ENCODE data around the gene DOK5. TPM values are rescaled to one million over a fixed set of nuclear protein-coding genes. Genes with fewer than 3 reads are reported as not detected.

The DOK5 gene
- total and polyA plus RNA-seq, 2 of the 4 experiments (the other 2 are of a cell fraction) = 2.8 to 3.9 TPM

DNA sequence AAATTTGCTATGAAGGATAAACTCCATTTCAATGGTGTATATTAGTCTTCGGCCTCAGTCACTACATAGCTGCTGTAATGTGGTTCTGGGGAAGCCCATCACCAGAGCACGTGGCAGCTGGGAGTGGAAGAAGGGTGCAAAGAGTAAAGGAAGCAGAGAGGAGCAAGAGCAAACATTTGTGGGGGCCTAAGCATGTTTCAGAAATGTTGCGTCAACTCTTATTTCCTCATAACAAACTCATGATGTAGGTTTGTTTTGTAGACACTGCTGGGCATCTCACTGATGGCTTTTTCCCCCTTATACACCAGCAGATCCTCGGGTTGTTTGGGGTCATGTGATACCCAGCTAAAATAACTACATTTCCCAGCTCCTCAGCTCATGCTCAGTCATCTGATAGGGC lies 37.3 kb downstream of the DOK5 start:
- no peak overlapping the region for H3K9ac ChIP-seq (ENCODE audit: low read depth, low read length)
- H3K4me3 ChIP-seq (ENCODE audit: insufficient read depth, low read depth, low read length) = no peak overlapping the region
- no peak overlapping the region for H3K18ac ChIP-seq (ENCODE audit: low read depth, low read length)
- intact Hi-C loops (cut with micrococcal nuclease) = no loop called here
- no peaks in the 10 kb centered on the region for H3K9me3 ChIP-seq (ENCODE audit: control insufficient read depth, insufficient read depth, low read length)
- no peaks in the 10 kb centered on the region for H3K79me1 ChIP-seq (ENCODE audit: low read depth in 1 of 2, low read length in 2 of 2)
- ChIA-PET CTCF (interaction anchor here (0.6 kb wide), 1 partner anchor 502 kb away, joined by 6 read pairs; no protein-coding TSS in a partner anchor), POLR2A (ENCODE audit: unreplicated experiment) (no interaction called here)
- H2AK9ac ChIP-seq (replicated peaks; ENCODE audit: low read depth, low read length, poor library complexity) = no peak overlapping the region
- ATAC-seq (ENCODE audit: low read depth) (no peak), DNase-seq (no peak)
- H3K56ac ChIP-seq (ENCODE audit: extremely low read depth, insufficient read depth, low read length) = no peak overlapping the region
- no peak overlapping the region for H4K8ac ChIP-seq (ENCODE audit: low read depth in 2 of 2, low read length in 2 of 2)
- H3K27me3 ChIP-seq (ENCODE audit: control insufficient read depth, insufficient read depth, low read length) = no peaks in the 10 kb centered on the region
- no peak overlapping the region for H4K91ac ChIP-seq (ENCODE audit: insufficient read depth, low read depth, low read length)
- dilution Hi-C loops (cut with HindIII; ENCODE audit: low sequenced_read_pairs, unreplicated experiment) = no loop called here
- in situ Hi-C loops (cut with MboI; ENCODE audit: low sequenced_read_pairs) = no loop called here
- no CpG with 5 or more reads among the region's 4 CpGs for WGBS, 2 experiments (ENCODE audit: extremely low coverage in 2 of 2, insufficient read length in 1 of 2)
- no peak overlapping the region for H3K4me2 ChIP-seq (ENCODE audit: low read depth, low read length)
- BruUV-seq (replicated peaks) = no TSS peak
- H3K9me1 ChIP-seq (ENCODE audit: insufficient read depth, low read length) = no peaks in the 10 kb centered on the region
- no peak for TF ChIP-seq POLR2A (IDR thresholded peaks at IDR 0.05; ENCODE audit: low read depth, low read length)
- no peak for TF ChIP-seq SMC3 (IDR thresholded peaks at IDR 0.05; ENCODE audit: low read depth, low read length)
- TF ChIP-seq NFE2L2 (IDR thresholded peaks at IDR 0.05; ENCODE audit: low read depth, low read length) = no peak
- no peak for TF ChIP-seq RCOR1 (IDR thresholded peaks at IDR 0.05; ENCODE audit: insufficient replicate concordance, low read length)
- TF ChIP-seq BHLHE40 (IDR thresholded peaks at IDR 0.05; ENCODE audit: low read depth, low read length) = no peak
- TF ChIP-seq CEBPB (IDR thresholded peaks at IDR 0.05; ENCODE audit: low read depth, low read length) = no peak
- no peak for TF ChIP-seq RAD21 (IDR thresholded peaks at IDR 0.05; ENCODE audit: low read length)
- TF ChIP-seq USF2 (IDR thresholded peaks at IDR 0.05; ENCODE audit: low read depth, low read length) = no peak
- no peak for TF ChIP-seq ELK1 (IDR thresholded peaks at IDR 0.05; ENCODE audit: borderline replicate concordance, low read depth, low read length)
- no peak for TF ChIP-seq MAZ (IDR thresholded peaks at IDR 0.05; ENCODE audit: borderline replicate concordance, low read depth, low read length)
- no peak for TF ChIP-seq FOS (IDR thresholded peaks at IDR 0.05; ENCODE audit: low read depth, low read length)
- TF ChIP-seq CHD1 (IDR thresholded peaks at IDR 0.05; ENCODE audit: low read depth, low read length) = no peak
- TF ChIP-seq RFX5 (IDR thresholded peaks at IDR 0.05; ENCODE audit: low read depth, low read length) = no peak
- no peak for TF ChIP-seq CTCF (conservative IDR thresholded peaks at IDR 0.05; ENCODE audit: low read depth, low read length)
- no peak for TF ChIP-seq MXI1 (IDR thresholded peaks at IDR 0.05; ENCODE audit: borderline replicate concordance, low read depth, low read length)
- TF ChIP-seq MAFK (IDR thresholded peaks at IDR 0.05; ENCODE audit: low read depth, low read length) = no peak
- H2BK120ac ChIP-seq (ENCODE audit: low read depth, low read length) = no peak overlapping the region
- H2BK20ac ChIP-seq (ENCODE audit: low read depth, low read length) = no peak overlapping the region
- no peak overlapping the region for H4K5ac ChIP-seq (ENCODE audit: low read depth, low read length)
- no peaks in the 10 kb centered on the region for H3K4me1 ChIP-seq (ENCODE audit: control insufficient read depth, insufficient read depth, low read length)
- no peak overlapping the region for H2BK15ac ChIP-seq (ENCODE audit: low read depth, low read length)
- H3K14ac ChIP-seq (replicated peaks; ENCODE audit: low read depth, low read length) = no peak overlapping the region
- no peak overlapping the region for H2BK5ac ChIP-seq (ENCODE audit: low read depth, low read length, poor library complexity, severe bottlenecking)
- H3K36me3 ChIP-seq (ENCODE audit: control insufficient read depth, insufficient read depth, low read length) = no peaks in the 10 kb centered on the region
- no peak overlapping the region for H2AK5ac ChIP-seq (ENCODE audit: low read depth, low read length)
- no peaks in the 10 kb centered on the region for H4K20me1 ChIP-seq (ENCODE audit: insufficient read depth, low read length)
- no peak overlapping the region for H3K27ac ChIP-seq (ENCODE audit: insufficient read depth, low read length)
- H2AFZ ChIP-seq (replicated peaks; ENCODE audit: low read length, poor library complexity) = no peak overlapping the region
- no peak overlapping the region for H3K4ac ChIP-seq (ENCODE audit: low read depth, low read length)
- H3K23ac ChIP-seq (ENCODE audit: low read depth, low read length) = no peak overlapping the region
